Retinal pigment epithelial cell (primary cell): ENCODE measurements around the gene RBPJL.
"Not testable (repeated sequence)": the region's sequence is repeated elsewhere in the genome, so short reads cannot be mapped to it uniquely, and the experiment has no call there.

Experiments
- DNase-seq: peaks from one replicate; pipeline ENCODE4 v3.0.0-alpha.2; 2010; ENCODE audit warnings: low read depth
- H3K4me3 ChIP-seq: 2 replicates; pipeline ENCODE4 v1.5.1; 2011; ENCODE audit warnings: mild to moderate bottlenecking, low read length, control low read depth, moderate library complexity
- TF ChIP-seq, protein P1 (sequence below): conservative IDR thresholded peaks from 2 replicates; pipeline ENCODE4 v1.5.1; 2011; ENCODE audit warnings: low read depth, low read length, control low read depth, inconsistent platforms

RBPJL gene

DNA sequence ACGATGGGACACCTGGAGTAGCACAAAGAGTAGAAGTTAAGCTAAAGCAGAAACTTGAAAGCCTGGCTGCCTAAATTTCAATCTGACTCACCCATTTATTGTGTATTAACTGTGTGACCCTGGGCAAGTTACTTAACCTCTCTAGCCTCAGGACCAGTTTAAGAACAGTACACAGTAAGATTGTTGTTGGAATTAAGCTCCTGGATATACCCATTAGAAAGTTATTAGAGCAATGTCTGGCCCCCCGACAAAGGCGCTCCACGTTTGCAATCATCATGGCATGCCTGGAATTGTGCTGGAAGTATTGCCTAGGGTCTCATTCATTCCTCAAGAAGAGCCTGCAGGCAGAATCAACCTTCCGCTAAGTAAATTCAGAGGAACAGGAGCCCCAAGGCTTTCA is 40.2 kb downstream of the RBPJL start:
- DNase-seq = no peak
- TF ChIP-seq, protein P1, sequence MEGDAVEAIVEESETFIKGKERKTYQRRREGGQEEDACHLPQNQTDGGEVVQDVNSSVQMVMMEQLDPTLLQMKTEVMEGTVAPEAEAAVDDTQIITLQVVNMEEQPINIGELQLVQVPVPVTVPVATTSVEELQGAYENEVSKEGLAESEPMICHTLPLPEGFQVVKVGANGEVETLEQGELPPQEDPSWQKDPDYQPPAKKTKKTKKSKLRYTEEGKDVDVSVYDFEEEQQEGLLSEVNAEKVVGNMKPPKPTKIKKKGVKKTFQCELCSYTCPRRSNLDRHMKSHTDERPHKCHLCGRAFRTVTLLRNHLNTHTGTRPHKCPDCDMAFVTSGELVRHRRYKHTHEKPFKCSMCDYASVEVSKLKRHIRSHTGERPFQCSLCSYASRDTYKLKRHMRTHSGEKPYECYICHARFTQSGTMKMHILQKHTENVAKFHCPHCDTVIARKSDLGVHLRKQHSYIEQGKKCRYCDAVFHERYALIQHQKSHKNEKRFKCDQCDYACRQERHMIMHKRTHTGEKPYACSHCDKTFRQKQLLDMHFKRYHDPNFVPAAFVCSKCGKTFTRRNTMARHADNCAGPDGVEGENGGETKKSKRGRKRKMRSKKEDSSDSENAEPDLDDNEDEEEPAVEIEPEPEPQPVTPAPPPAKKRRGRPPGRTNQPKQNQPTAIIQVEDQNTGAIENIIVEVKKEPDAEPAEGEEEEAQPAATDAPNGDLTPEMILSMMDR = no peak
- H3K4me3 ChIP-seq = peak overlapping the region; percentile 70

DNA sequence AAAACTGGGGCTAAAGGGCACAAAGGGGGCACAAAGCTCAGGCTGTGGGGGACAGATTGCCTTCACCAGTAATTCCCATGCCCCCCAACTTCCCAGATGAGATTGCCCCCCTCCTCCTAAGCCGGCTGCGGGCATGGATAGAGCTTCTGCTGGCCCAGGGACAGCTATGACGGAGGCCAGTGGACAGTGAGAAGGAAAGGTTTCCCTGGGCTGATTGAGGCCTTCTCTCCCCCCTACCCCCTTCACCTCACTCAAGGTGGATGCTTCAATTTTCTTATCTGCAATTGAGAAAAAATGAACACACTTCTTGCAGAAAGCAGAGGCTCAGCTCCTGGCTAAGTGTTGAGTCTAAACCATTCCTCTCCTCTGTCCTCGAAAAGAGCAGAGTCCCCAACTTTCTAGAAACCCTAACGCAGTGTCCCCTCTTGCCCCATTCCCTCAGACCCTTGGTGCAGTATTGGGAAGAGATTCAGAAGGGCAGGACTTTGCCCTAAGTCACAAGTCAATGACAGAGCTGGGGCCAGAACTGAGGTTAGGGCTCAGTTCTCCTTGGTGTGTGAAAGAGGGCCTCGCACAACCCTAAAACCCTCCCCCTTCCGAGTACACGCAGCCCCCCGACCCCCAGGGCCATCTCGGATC is 40.8 kb downstream of the RBPJL start:
- DNase-seq = no peak
- TF ChIP-seq, protein P1 = no peak
- H3K4me3 ChIP-seq = peak overlapping the region; percentile 70

DNA sequence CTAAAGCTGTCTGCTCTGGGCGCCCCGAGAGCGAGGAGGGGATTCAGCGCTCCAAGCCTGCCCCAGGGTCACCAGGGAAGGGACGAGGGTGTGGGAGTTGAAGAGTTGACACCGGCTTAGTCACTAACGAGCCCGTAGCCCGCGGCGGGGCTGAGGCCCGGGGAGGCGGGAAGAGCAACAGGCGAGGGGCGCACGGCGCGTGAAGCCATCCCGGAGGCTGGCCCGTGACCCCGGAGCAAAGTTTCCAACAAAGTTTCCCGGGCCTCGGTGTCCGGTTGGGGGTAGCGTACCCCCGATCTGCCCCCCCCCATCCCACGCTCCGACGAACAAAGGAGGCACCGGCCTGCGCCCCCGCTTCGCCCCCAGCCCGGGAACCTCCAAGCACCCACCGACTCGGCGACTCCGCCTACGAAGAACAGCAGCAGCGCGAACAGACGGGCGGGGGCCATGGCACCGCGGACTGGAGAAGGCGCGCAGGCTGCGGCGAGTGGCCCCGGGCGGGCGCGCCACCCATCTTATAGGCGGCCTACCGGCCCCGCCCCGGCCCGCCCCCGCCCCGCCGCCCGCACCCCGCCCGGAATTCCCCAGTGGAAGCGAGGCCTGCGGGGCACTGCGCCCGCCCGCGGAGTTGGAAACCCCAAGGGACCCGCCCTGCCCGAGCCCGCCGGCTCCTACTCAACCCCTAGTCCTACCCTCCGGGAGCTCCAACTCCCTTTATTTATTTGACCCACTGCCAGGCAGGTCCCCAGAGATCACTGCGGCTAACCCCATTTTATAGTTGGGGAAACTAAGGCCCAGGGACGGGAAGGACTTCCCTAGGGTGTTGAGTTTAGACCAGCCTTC is 41.5 kb downstream of the RBPJL start, which contains the start of gene SDC4:
Gene SDC4, minus strand, starts transcription at position 489 of the 843 bp plus-strand sequence. Its CDS starts 40 bp downstream, at position 449.
- H3K4me3 ChIP-seq = peak within 1 kb of the TSS; percentile 70
- no peak for DNase-seq
- TF ChIP-seq, protein P1 = no peak

DNA sequence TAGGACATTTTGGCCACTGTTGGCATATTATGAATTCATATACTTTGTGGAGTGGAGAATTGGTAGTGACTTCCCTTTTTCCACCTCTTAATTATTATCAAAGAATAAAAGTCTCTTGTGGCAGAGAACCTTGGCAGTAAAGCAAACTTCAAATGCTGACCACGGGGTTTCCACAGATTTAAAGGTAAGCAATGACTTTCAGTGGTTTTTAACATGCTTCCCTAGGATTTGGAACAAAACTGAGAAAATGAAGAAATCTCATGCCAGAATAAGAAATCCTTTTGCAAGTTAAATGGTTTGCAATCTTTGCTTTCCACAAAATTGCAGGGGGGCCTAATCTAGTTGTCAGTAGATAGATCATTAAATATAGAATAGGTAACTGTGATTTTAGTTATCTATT is 43.6 kb downstream of the RBPJL start:
- H3K4me3 ChIP-seq = no peak overlapping the region
- TF ChIP-seq, protein P1 = no peak
- no peak for DNase-seq

DNA sequence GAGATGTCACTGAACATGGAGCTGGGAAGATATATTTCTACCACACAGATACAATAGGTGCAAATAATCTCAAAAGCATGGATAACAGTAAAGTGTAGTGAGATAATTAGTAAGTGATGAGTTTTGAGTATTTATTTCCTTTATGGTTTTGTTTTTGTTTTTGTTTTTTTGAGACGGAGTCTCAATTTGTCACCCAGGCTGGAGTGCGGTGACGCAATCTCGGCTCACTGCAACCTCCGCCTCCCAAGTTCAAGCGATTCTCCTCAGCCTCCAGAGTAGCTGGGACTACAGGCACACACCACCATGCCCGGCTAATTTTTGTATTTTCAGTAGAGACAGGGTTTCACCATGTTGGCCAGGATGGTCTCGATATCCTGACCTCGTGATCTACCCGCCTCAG is 44.2 kb downstream of the RBPJL start:
- DNase-seq, H3K4me3 ChIP-seq: not testable (repeated sequence)

DNA sequence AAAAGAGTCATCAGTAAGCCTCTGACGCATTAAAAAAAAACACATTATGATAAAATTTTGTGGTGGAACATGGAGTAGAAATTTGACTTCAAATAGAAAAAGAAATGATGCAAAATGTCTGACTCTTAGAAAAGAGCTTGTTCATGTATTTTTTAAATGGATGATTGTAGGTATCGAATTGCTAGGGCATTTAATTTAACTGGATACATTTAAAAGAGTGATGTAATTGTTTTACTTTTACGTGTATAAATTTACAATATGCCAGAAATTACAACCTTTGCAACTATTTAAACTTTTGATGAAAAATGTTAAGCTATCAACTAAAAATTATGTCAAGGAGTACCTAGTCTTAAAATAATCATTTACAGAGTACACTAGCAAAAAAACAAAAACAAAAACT is 46.1 kb downstream of the RBPJL start:
- no peak for DNase-seq
- H3K4me3 ChIP-seq = no peak overlapping the region
- TF ChIP-seq, protein P1 = no peak

DNA sequence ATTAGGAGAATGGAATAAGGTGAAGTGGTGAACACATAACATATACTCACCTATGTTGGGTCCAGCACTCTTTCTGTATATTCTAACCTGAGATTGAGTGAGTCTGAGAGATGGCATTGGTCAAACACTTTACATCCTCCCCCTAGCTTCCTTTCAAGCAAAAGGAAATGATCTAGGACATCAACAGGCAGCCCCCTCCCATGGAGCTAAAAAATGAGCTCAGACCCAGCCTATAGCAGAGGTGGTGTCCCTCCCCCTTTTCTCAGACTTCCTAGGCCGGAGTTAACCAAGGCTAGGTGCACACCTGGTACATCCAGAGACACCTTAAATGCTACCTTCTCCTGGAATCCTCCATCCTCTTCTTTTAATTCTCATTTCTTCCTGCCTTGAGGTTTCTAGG is 47.1 kb downstream of the RBPJL start:
- no peak overlapping the region for H3K4me3 ChIP-seq
- no peak for DNase-seq
- TF ChIP-seq, protein P1 = no peak
